ENCODE results near the gene SAFB.

GRCh38 chr19:5684694-5685430, 62.0 kb downstream of the SAFB start:
- TF ChIP-seq CTCF (IDR thresholded peaks at IDR 0.05), result no peak
- no peak for TF ChIP-seq EZH2 (IDR thresholded peaks at IDR 0.05)
- TF ChIP-seq EZH2phosphoT487 (IDR thresholded peaks at IDR 0.05), result no peak

Measured in neural progenitor cell (in vitro differentiated cells).